Activated naive CD4-positive, alpha-beta T cell treated with anti-CD3 and anti-CD28 coated beads, Interleukin-2, amount 50 U/mL, for 16 hours (primary cell): ENCODE measurements around the gene GSTT2B.
A peak's percentile ranks its signal among the peaks of the same experiment; 100 is the strongest.
"Not testable (repeated sequence)": the region's sequence is repeated elsewhere in the genome, so short reads cannot be mapped to it uniquely, and the experiment has no call there.

Experiments
- DNase-seq: peaks from one replicate; pipeline ENCODE4 v3.0.0-alpha.2; 2020

The GSTT2B gene

GRCh38 chr22:23939017-23939357 lies 22.0 kb downstream of the GSTT2B start:
- no peak for DNase-seq

- DNase-seq: no peak
These were observed 22.5 kb downstream of the GSTT2B start for GRCh38 chr22:23938328-23939016.

GRCh38 chr22:23926561-23926960 lies 34.4 kb downstream of the GSTT2B start:
- no peak for DNase-seq

- no peak for DNase-seq
These were observed 35.9 kb downstream of the GSTT2B start for GRCh38 chr22:23925020-23925606.

- DNase-seq: no peak
These were observed 38.1 kb downstream of the GSTT2B start for GRCh38 chr22:23922921-23923320.

- not testable (repeated sequence) for DNase-seq
These were observed 39.3 kb downstream of the GSTT2B start for GRCh38 chr22:23921586-23922201.

- not testable (repeated sequence) for DNase-seq
These were observed 40.8 kb downstream of the GSTT2B start for GRCh38 chr22:23920267-23920611.

- DNase-seq: no peak
These were observed 45.7 kb downstream of the GSTT2B start for GRCh38 chr22:23915290-23915689.

GRCh38 chr22:23913661-23914353 lies 47.2 kb downstream of the GSTT2B start:
- DNase-seq: peak; percentile 100

GRCh38 chr22:23913306-23913660 lies 47.7 kb downstream of the GSTT2B start:
- DNase-seq: peak; percentile 33

- DNase-seq: no peak
These were observed 48.6 kb downstream of the GSTT2B start for GRCh38 chr22:23912293-23912903.

GRCh38 chr22:23911318-23911980 lies 49.5 kb downstream of the GSTT2B start:
- DNase-seq: no peak

GRCh38 chr22:23910496-23911190 lies 50.4 kb downstream of the GSTT2B start:
- DNase-seq: no peak

- no peak for DNase-seq
These were observed 51.6 kb downstream of the GSTT2B start for GRCh38 chr22:23909296-23909898.

- DNase-seq: no peak
These were observed 52.3 kb downstream of the GSTT2B start for GRCh38 chr22:23908587-23909205.

GRCh38 chr22:23907423-23907822 lies 53.6 kb downstream of the GSTT2B start:
- DNase-seq: not testable (repeated sequence)
